HG03378 (cell line): ENCODE data around the gene SHISA8.

Experiments used
- ATAC-seq: cut with Tn5 transposase; IDR thresholded peaks from one replicate; pipeline ENCODE4 v1.9.1; 2021; ENCODE audit warnings: mild to moderate bottlenecking, moderate library complexity; ENCODE audit not compliant: unreplicated experiment

SHISA8 gene

DNA sequence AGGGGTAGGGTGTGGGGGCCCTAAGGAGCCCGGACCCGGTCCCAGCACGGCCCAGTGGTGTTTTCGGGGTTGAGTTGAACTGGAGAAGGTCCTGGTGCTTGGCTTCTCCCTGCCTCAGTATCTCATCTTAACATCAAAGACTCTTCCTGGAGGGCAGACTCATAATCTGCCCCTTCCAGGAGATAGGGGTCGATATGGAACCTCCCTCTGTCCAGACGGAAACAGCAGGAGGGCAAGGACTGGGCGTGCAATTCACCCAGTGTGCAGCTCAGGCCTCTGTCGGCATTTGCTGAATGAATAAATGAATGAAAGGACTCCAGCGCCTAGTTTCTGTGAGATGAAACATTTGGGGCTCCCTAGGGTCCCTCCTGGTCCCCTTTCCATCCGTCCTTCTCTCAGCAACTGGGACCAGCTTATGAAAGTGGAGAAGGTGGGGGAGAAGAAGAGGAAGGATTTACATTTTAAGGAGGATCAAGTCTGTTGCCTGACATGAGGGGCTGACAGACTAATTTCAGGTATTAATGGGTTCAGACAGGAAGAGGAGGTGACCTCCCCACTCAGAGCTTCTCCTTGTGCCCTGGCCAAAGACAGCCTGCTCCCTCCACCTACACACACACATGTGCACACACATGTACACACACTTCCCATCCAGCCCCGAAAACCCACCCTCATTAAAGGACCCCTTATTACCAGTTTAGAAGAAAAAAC lies 1.1 kb upstream of the SHISA8 start:
- ATAC-seq: no peak

DNA sequence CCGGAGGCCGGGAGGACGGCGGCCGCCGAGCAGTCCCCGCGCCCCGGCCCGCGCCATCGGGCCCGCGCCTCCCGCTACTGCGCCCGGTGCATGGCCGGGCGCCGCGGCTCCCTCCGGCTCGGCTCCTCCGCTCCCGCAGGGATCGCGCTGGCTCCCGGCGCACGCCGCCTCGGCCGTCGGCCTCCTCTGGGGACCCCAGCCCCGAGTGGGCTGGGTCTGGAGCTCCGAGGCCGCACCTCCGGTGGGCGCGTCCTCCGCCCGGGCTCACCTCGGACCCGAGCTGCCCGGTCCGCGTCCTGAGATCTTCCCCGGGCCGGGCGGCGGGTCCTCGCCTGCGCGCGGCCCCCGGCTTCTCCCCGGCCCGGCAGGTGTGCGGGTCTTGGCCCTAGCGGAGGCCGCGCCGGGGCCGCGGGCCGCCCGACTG lies 251 bp downstream of the SHISA8 start:
- no peak for ATAC-seq

DNA sequence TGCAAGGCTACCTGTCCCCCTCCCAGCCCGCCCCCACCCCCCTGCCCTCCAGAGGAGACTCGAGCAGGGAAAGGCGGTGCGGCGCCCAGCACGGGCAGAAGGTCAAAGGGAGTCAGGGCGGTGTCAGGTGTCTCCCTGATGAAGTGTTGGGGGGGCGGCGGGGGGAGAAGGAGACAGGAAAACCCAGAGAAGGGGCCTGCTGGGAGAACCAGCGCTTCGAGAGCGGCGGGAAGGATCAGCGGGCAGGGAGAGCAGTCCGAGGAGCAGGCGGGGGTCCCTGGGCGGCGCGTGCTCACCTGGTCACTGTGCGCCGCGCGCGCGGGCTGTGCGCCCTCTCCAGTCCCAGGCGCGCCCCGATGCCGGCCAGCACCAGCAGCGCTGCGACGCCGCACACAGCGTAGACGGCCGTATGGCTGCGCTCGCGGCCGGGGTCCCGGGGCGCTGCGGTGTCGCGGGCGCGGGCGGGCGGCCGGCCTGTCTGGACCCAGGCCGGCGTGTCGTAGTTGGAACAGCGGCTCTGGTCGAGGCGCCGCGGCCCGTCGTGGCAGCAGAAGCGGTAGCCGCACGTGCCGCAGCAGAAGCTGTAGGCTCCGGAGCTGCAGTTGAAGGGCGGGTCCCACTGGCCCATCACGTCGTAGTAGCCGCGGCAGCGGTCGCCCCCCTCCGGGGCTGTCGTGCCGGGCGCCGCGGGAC lies 886 bp downstream of the SHISA8 start:
- ATAC-seq: no peak

DNA sequence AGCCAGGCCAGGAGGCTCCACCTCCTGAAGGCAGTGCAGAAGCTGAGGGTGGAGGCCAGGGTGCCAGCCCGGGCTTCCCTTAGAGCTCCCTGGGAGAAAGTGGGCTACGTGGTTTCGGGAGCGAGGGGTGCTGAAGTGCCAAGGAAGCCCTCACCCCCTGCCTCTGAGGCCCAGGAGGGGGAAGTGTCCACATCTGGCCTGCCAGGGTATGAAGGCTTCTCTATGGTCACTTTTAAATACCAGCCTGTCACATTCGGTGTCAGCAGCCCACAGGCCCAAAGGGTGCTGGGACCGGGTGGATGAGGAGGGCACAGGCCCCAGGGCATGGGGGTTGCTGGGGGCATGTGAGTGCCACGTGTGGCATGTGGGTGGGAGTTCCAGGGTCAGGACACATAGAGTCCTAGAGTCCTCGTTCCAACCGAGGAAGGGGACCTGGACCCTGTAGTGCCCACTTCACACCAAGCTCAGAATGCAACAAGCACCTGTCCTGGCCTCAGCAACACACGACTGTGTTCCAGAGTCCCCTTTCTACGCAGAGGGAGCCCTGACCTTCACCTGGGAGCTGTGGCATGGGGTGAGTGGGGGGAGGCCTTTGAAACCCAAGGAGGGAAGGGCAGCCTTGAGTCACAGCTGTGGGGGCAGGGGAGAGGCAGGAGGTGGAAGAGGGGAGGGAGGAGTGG lies 1.7 kb downstream of the SHISA8 start:
- ATAC-seq: no peak

DNA sequence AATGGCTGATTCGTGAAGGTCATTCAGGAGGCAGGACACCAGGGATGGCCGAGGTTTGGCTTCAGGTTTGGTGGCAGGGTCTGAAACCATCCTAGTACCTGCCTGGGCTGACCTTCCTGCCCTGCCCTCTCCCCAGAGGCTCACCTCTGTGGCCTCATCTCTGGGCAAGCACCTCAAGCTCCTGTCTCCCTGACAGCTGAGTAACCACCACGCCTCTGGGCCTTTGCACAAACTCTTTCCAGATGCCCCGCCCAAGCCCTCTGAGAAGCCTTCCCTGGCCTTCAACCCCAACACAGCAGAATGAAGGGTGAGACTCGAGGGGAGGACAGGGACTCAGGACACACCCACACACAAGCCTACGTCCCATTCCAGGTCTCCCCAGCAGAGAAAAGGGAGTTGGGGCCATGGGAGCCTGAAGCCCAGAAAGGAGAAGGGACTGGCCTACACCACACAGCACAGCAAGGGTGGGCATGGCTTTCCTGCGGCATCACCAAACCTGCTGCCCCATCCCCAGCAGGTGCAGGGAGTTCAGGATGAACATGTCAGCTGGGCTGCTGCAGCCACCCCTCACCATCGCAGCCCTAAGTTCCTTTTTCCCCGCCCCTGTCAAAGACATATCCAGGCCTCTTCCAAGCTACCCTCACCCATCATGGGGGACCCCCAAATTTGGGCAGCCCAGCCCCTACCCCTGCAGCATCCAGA lies 2.4 kb downstream of the SHISA8 start:
- ATAC-seq: no peak

DNA sequence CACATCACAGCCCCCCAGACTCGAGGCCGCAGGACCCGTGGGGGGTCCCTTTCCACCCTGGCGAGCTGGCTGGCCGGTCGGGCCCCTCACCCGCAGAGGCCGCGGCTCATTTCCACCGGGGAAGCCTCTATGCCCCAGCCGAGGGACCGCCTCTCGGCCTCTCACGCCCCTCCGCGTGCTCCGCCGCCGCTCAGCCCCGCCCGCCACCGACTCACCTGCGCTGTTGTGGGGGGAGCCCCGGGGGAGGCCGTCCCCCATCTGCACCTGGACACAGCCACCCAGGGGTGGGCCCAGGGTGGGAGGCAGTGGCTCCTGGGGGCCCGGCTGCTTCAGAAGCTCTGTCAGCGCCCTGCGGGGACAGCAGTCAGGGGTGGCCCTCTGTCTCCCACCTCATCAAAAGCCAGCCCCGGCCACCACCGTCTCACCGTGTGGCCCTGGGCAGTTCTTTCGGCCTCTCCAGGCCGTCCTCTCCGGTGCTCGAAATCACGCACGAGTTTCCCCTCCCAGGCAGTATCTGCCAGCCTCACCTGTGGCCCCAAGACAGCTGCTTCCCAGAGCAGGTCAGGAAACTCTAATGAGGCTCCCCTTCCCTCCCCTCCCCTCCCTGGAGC lies 3.8 kb downstream of the SHISA8 start:
- ATAC-seq: no peak

DNA sequence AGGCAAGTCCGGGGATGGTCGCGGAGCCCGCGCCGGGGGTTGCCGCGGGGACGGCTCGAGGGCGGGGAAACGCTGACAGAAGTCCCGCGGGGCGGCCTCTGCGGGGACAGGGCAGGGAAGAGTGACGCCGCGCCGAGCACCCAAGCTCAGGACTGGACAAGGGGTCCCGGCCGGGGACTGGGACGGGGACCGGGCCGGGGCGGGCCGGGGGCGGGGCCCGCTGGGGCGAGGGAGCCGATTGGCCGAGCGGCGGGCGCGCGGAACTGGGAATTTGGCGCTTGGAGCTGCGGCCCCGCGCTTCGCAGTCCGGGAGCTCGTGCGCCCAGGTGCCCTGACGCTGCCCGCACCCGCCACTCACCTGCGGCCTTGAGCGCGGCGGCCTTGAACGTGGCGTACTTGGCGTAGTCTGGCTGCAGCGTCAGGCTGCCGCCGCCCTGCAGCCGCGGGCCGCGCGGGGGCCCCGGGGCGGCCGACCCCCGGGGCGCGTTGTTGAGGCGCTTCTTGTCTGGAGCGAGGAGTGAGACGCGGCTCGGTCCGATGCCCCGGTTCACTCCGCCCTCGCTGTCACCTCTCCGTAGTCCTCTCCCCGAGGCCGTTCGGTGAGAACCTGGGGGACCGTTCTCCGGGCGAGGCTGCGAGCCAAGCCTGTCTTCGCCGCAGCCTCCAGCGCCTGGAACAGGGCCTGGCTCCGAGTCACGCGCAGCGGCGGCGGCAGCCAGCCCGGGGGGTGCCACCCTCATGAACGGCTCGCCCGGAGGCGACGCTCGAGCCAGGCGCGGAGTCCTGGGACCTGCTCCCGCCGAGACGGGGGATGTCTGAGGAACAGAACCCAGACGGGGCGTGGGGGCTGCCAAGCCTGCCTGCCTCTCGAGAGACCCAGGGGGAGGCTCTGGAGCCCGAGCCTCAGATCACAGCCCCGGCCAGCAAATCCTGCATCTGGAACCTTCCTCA lies 4.5 kb downstream of the SHISA8 start:
- no peak for ATAC-seq

DNA sequence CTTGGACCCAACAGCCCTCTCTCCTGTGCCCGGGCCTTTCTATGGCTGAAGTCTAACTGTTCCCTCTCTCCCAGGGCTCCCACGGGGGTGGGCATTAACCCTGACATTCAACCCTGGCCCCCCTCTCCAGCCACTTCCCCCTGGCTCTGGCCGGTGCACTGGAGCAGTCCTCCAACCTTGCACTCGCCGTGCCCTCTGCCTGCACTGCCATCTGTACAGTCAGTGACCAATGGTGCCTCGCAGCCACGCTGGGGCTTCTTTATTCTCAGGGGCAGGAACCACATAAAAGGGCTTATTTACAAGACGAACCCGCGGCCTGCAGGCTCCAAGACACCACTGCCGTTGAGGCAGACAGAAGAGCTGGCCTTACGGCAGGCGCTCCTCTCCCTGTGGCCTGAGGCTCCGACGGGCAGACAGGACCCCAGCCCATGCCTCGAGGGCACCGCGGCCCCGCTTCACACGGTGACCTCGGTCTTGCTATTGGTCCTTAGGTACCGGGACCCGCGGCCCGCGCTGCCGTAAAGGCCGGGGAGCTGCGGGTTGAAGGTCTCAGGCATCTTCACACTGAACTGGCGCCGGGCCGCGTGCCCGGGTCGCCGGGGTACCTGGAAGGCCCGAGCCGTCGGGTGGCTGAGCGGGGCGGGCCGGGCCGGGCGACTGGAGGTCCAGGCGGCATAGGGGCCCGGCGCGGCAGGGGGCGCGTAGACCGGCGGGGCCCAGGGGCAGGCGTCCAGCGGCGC lies 5.4 kb downstream of the SHISA8 start:
- no peak for ATAC-seq

DNA sequence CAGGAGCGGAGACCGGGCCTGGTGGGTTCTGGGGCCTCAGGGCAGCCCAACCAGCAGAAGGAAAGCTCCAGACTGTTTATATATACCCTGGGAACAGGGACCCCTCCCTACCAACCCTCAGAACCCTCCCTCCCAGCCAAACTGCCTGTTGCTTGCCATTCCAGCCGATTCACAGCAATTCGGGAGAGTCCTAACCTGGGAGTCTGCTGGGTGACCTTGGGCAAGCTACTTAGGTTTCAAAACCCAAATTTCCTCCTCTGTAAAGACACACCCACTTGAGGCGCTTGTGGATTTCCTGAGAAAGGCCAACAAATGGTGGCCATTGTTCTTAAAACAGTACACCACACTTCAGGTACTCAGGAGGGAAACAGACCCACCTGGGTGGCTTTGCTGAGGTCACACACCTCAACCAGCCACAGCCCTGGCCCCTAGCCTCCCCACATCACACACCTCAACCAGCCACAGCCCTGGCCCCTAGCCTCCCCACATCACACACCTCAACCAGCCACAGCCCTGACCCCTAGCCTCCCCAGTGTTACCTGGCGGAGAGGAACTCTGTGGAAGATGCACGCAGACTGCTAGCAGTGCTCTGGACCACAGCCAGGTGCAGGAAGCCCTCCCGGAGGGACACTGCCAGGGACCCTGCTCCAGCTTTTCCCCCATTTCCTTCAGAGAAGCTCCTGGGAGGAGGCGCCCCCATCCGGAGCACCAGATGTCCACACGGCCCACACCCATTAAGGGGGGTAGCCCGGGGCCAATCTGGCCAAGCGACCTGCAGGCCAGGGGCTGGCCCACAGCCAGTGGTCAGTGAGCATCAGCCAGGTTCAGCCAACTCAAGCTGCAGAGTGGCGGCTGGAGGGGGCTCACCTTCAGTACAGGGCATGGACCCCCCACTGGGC lies 6.2 kb downstream of the SHISA8 start:
- no peak for ATAC-seq

DNA sequence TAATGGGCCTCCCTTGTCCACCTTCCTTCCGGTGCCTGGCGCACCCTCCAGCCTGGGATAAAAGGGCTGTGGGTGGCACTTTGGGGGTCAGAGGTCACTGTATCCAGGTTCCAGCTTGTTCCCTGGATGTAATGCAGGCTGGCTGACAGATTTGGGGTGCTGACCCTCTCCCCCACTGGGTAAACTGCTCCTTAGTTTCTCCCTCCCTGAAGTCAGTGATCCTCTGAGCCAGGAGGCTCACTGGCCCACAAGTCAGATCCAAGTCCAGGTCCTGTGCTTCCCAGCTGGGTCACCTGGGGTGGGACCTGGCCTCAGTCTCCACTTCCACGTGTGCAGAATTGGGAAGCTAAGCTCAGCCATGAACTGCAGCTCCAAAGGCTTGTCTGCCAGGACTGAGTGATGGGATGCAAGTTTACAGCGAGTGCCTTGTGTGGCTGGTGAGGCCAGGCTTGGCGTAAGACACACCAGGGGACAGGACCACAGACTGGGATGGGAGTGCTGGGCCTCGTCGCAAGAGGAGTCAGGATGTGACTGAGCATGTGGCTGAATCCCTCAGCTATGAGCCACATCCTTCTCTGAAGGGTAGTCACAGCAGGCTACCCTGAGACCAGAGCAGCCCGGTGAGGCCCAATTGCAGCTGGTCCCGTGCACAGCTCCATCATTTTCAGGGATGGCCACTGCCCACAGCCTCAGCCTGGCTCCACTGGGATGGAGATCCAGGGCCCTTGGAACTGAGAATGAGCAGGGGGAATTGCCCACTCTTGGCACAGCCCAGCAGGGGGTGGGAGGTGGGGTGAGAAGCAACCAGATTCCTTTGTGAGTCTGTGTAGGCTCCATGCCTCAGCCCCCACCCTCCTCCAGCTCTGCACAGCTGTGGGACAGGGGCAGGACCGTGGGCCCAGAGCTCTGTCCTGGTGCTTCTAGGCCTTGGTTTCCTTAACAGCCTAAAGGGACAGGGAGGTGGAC lies 7.2 kb downstream of the SHISA8 start:
- no peak for ATAC-seq

DNA sequence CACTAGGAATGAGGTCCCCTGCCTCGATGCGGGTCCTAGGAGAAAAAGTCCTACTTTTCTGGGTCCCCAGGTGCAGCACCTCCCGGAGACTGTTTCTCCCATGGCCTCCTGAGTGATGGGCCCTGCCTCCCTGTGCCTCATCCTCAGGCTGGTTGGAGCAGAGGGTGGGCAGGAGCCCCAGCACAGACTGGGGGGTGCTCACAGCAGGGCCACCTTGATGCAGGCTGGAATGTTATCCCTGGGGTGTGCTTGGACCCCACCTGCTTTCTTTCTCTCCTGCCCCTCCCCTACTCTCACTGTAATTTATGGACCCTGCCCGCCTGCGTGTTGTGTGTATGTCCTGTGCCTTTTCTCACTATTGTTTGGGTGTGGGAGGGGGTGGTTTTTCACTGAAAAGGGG lies 8.1 kb downstream of the SHISA8 start:
- no peak for ATAC-seq

DNA sequence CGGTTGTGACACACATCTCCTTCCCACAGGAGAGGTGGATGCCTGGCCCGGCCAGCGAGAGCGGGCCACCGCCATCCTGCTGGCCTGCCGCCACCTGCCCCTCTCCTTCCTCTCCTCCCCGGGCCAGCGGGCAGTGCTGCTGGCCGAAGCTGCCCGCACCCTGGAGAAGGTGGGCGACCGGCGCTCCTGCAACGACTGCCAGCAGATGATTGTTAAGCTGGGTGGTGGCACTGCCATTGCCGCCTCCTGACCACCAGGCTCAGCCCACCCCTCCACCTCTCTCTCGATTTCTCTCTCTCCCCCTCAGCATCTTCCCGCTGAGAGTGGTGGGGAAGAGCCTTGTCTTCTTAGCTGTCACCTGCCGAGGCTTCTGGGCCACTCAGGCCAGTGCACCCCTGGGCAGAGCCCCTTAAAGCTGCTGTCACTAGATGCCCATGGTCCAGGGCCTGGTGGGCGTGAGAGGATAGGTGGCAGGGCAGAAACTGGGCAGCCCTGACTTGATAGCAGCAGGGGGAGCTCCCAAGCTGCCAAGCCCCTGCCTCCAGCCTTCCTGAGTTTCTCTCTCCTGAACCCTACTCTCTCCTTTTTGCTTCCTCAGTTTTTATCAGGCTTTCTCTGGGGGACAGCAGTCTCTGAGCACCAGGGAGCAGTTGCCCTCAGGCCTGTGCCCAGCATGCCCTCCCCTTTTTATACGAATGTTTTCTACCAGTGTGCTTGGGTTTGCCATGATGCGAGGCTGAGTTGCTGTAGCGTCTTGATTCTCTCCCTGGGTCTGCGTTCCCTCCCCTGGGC lies 9.3 kb downstream of the SHISA8 start:
- no peak for ATAC-seq

DNA sequence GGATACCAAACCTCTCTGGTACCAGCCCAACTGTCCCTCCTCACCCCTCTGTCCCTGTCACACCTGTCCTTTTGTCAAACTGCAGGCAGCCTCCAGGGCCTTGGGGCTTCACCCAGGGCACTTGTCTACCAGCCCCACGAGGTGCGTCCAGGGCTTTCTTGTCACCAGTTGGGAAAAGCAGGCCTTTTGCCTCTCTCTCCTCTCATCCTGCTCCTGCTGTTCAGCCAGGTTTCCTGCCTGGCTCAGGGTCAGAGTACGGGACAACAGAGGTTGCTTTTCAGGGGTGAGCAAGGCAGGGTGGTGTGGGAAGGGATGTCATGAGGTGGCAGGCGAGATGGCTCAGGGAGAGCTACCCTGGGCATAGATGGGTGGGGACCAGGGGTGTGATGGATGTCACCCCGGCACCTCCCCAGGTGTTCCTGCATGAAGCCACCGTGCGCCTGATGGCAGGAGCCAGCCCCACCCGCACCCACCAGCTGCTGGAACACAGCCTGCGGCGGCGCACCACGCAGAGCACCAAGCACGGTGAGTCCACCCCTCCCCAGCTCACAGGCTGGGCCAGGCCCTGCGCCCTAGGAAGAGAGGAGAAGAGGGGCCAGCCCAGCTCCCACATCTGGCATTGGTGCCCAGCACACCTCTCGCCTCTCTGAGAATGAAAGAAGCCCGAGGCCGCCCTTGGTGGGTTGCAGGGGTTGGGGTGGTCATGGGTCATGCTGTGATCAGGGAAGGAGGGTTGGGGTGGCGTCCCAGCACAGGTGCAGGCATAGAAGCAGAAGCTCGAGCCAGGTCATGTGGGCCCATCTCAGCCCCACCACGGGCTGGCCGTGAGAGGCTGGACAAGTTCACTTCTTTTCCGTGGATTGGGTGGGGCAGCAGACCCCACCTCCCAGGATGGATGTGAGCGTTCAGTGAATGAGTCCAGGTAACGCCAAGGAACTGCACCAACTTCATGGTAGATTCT lies 10.1 kb downstream of the SHISA8 start:
- no peak for ATAC-seq

DNA sequence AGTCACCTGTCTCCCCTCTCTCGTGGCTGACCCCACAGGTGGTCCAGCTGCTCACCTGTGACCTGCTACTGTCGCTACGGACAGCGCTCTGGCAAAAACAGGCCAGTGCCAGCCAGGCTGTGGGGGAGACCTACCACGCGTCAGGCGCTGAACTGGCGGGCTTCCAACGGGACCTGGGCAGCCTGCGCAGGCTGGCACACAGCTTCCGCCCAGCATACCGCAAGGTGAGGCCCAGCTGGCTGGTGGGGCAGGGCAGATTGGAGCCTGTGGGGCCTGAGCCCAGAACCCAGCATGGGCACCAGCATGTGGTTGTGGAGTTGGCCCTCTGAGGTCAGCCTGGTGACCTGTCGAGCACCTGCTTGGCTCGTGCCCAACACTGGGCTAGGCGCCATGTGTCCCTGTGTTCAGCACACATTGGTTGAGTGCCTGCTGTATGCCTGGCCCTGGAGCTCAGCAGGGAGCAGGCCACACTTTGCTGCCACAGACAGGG lies 11.9 kb downstream of the SHISA8 start:
- no peak for ATAC-seq

DNA sequence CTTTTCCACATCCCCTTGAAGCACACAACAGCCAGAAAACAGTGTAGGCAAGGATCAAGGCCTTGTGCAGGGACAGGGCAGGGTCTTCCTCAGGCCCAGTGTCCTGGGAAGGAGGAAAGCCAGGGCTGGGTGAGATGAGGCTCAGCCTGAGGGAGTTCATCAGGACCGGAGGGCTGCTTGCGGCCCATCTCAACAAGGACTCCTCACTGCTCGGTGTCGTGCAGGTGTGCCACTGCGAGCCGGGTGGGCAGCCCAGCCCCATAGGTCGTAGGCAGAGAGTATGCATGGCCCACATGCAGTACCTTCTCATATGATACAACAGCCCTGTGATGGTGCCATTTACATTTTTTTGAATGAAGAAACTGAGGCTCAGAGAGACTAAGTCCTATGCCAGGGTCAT lies 12.9 kb downstream of the SHISA8 start:
- no peak for ATAC-seq
